Measurements from ENCODE around the gene ZNF98.

Gene ZNF98

DNA sequence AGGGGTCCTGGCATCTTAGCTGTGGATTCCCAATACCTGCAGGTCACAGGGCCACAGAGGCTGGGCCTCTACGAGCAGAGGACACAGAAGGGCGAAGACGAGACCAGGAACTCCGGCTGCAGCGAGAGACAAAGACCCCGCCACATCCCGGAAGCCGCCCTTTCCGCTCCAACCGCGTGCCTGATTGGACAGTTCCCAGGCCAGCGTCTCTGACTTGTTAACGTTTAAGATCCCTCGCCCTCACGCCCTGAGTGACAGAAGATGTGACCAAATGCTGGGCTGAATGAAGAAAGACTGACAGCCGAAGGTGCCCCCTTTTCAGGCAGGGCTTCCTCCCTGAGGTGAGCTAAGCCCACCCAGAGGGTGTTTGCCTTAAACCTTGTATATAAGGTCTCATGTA, at the start of gene ZNF98:
TSS of gene ZNF98 (minus strand) at position 136 of the 400 bp plus-strand sequence. CDS start at position 14, 122 bp downstream.
- no peak for DNase-seq

- no peak for DNase-seq
These were observed 24.5 kb upstream of the ZNF98 start for GRCh38 chr19:22446605-22447004.

GRCh38 chr19:22438011-22438410, 15.9 kb upstream of the ZNF98 start:
- DNase-seq: no peak

DNA sequence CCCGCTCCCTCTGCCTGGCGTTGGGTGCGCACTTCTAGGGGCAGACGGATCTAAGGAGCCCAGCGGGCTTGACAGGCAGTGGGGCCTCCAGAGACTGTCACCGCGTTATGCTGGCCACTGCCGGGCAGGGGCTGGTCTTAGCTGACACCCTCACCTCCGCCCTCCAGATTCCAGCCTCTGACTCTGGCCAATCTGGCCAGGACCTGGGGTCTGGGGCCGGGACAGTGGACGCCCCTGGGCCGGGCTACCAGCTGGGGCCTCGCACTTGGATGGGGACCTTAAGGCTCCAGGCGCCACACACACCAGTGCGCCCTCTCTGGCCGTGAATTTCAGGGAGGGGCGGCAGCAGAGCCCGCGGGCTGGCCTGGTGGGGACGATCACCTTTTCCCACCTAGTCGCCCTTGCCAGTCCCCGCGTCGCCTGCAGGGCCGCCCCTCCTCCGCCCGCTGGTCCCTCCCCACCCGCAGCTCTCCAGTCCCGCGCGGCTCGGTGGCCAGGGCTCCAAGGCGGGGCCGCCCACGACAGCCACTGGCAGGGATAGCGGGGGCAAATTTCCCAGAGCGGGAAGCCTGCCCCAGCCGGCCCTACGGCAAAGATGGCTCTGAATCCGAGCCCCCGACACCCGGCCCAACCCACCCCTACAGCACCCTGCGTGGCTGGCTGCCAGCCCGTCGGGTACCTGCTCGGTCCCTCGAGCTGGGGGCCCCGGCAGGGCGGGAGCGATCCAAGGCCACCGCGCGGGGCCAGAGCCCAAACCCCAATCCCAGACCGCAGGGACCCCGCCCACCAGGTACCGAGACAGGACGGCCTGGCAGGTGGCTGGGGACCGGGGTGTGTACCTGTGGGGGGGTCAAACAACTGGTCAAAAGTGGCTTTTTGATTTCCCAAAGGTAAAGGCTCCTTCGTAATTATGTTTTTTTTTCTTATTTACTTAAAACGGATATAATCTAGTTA, 6.1 kb upstream of the ZNF98 start:
- no peak for DNase-seq

GRCh38 chr19:22427547-22427946, 5.4 kb upstream of the ZNF98 start:
- DNase-seq: no peak

DNA sequence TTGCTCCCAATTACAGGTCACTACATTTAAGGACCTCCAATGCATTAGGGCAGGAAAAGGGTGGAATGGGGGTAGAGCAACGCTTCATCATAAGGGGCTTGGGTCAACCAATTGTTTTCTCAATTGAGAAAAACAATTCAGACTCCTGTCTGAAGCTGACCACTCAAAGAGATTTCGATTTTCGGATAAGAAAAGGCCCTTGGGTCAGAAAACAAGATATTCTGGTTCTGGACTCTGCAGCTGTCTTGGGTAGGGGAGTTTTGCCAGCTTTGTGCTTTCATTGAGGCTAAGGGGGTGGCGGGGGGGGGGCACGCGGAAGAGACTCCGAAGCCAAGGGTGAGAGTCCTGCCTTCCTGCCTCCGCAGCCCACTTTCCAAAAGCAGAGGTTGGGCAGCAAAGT, 4.8 kb upstream of the ZNF98 start:
- no peak for DNase-seq

GRCh38 chr19:22421797-22422196, 349 bp downstream of the ZNF98 start:
- DNase-seq: no peak

GRCh38 chr19:22354665-22355064, 67.5 kb downstream of the ZNF98 start:
- no peak for DNase-seq
